Astrocyte of the cerebellum (primary cell): ENCODE measurements around the gene PRR29.
"Not testable (repeated sequence)": the region's sequence is repeated elsewhere in the genome, so short reads cannot be mapped to it uniquely, and the experiment has no call there.

ENCODE experiments used
- DNase-seq: peaks from one replicate; pipeline ENCODE4 v3.0.0-alpha.2; 2011; ENCODE audit warnings: low read depth
- H3K4me3 ChIP-seq: 2 replicates; pipeline ENCODE4 v1.5.1; 2011; ENCODE audit warnings: mild to moderate bottlenecking, low read depth, low read length, moderate library complexity
- in situ Hi-C: cut with HindIII; loops from 2 replicates; pipeline ENCODE4 v1.10.0; 2017; ENCODE audit warnings: low sequenced_read_pairs
- TF ChIP-seq, protein P1 (sequence below): IDR thresholded peaks from 2 replicates; pipeline ENCODE4 v1.5.1; 2012; ENCODE audit warnings: low read length, low read depth, moderate library complexity, mild to moderate bottlenecking; ENCODE audit errors: missing control alignments

Gene PRR29

DNA sequence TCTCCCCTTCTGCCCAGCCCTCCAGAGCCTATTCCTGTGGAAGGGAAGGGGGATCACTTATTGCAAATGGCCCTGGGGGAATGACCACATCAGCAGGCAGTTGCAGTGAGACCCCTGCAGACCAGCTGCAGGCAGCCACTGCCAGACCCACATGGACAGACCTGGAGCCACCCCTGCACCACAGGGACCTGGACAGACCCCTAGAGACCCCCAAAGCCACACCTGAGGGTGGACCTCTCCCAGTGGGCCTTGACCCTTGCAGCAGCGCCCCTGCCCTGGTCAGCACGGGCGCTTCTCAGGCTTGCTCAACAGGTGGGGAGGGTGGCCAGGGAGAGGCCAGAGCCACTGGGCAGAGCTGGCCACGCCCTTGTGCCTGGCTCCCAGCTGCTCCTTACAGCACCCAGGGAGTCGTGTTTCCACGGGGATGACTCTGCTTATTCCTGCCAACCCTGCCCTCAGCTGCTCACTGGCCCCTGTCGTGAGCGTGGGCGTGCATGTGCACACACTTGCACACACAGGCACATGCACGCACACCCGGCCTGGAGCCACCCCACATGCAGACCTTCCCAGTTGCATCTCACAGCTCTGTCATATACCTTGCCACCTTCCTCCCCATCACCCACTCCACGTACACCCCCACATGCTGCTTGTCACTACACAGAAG lies 24.1 kb upstream of the PRR29 start:
- TF ChIP-seq, protein P1, sequence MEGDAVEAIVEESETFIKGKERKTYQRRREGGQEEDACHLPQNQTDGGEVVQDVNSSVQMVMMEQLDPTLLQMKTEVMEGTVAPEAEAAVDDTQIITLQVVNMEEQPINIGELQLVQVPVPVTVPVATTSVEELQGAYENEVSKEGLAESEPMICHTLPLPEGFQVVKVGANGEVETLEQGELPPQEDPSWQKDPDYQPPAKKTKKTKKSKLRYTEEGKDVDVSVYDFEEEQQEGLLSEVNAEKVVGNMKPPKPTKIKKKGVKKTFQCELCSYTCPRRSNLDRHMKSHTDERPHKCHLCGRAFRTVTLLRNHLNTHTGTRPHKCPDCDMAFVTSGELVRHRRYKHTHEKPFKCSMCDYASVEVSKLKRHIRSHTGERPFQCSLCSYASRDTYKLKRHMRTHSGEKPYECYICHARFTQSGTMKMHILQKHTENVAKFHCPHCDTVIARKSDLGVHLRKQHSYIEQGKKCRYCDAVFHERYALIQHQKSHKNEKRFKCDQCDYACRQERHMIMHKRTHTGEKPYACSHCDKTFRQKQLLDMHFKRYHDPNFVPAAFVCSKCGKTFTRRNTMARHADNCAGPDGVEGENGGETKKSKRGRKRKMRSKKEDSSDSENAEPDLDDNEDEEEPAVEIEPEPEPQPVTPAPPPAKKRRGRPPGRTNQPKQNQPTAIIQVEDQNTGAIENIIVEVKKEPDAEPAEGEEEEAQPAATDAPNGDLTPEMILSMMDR, result no peak
- no peak for DNase-seq
- no peak overlapping the region for H3K4me3 ChIP-seq

DNA sequence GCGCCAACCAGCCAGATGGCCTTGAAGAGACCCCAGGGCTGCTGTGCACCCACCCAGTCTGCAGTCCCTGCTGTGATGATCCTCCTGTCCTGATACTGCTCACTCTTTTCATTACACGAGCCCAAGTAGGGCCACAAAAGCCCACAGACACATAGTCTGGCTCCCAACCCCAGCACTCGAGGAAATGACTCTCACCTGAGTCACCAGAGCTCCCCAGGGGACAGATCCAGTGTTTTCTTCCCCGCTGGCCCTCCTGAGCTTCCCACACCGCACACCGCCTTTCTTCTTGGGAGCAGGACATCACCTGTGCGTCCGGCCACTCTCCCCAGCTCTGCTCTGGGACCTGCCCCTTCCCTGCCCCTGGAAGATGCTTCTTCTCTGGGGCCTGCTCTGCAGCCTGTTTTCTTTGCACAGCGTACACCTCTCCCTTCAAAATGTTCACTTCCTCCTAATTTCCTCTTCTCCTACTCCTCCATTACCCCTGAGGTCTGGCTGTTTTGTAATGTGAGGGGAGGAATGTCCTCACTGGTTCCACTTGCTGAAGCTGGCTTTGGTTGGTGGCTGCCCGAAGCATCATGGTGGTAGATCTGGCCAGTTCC lies 23.5 kb upstream of the PRR29 start:
- no peak for DNase-seq

More for the DNA sequence above, 24.1 kb upstream of the PRR29 start:
- in situ Hi-C loops, result no loop called here

DNA sequence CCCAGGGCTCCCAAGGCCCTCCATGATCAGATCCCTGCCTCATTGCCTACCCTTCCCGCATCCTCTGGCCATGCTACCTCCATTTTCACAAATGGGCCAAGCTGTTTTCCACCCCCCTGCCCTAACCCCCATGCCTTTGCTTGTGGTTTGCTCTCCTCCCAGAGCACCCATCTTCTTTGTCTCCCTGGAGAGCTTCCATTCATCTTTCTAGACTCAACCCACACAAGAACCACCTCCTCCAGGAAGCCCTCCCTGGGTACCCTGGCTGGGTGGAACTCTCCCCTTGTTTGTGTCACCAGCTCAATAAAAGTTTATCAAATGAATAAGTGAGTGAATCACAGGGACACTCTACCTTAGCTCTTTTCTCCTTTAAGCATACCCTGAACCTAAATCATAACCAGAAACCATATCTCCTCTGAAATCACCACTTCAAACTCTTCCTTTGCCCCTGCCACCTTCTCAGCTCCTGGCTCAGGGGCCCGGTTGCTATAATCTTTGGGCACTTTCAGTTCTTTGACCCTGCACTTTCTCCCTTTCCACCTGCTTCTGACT lies 22.5 kb upstream of the PRR29 start:
- in situ Hi-C loops, result no loop called here
- DNase-seq, result no peak
- TF ChIP-seq, protein P1, result no peak

More for the DNA sequence above, 23.5 kb upstream of the PRR29 start:
- TF ChIP-seq, protein P1, result no peak
- in situ Hi-C loops, result no loop called here
- H3K4me3 ChIP-seq, result no peak overlapping the region

DNA sequence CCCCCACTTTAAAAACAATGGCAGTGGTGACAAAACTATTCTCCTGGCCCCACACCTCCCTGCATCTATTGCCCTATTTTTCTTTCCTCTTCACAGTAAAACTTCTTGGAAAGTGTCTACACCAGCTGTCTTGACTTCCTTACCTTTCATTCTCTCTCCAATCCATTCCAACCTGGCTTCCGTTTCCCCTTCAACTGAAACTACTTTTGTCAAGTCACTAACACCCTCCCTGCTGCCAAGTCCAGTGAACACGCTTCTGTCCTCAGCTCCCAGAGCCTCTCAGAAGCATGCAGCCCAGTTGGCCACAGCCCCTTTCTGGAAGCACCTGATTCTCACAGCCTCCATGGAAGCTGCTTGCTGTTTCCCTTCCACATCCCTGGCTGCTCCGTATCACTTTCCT lies 21.4 kb upstream of the PRR29 start:
- in situ Hi-C loops, result no loop called here
- TF ChIP-seq, protein P1, result no peak
- DNase-seq, result no peak
- H3K4me3 ChIP-seq, result no peak overlapping the region

More for the DNA sequence above, 22.5 kb upstream of the PRR29 start:
- no peak overlapping the region for H3K4me3 ChIP-seq

DNA sequence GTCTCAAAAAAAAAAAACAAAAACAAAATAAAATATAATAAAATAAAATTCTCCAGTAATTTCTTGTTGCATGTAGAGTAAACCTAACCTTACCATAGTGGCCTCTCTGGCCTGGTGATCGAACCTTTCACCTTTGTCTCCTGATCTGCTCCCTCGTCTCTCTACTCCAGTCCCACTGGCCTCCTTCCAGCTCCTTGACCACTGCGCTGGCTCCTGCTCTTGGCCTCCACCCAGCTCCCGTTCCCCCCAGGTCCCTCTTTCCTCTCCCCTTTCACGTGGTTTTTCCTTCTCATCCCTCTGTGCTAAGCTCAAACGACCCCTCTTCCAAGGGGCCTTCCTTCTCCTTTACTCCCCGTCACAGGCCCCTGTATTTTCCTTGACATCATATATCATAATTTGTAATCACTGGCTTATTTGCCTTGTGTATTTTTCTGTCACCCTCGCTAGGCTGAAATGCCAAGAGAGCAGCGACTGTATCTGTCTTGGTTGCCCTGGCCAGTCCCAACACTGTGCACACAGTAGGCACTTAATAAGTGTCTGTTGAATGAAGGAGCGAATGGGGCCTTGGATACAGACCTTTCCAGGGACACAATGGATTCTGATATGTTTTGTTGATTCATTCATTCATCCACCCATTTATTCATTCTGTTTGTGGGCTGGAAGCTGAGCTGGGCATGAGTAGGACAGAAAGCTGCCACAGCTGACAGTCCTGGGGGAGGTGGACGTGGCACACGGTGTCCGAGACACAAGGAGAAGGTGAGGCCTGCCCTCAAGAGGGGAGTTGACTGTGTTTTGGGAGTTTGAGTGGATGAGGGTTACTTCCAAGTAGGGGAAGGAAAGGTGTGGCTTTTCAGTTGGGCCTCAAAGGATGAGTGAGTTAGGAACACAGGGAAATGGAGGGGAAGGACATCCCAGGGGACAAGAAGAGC lies 19.6 kb upstream of the PRR29 start:
- TF ChIP-seq, protein P1, result no peak
- in situ Hi-C loops, result no loop called here
- H3K4me3 ChIP-seq, result no peak overlapping the region
- no peak for DNase-seq

DNA sequence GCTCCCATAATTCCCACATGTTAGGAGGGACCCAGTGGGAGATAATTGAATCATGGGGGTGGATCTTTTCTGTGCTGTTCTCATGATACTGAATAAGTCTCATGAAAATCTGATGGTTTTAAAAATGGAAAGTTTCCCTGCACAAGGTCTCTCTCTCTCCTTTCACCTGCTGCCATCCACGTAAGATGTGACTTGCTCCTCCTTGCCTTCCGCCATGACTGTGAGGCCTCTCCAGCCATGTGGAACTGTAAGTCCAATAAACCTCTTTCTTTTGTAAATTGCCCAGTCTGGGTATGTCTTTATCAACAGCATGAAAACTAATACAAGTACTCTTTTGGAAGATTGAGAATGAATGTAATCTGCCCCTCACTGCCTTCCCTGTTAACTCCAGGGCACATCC lies 15.5 kb upstream of the PRR29 start:
- H3K4me3 ChIP-seq, DNase-seq: not testable (repeated sequence)
- in situ Hi-C loops, result loop anchor here (5.0 kb wide), 1 partner anchor 55 kb away; no protein-coding TSS in a partner anchor
